ENCODE data around the gene PRR29.
A peak's percentile ranks its signal among the peaks of the same experiment; 100 is the strongest.
"Not testable (repeated sequence)": the region's sequence is repeated elsewhere in the genome, so short reads cannot be mapped to it uniquely, and the experiment has no call there.

PRR29 gene

GRCh38 chr17:64015447-64015846 lies 17.3 kb downstream of the PRR29 start:
- DNase-seq (ENCODE audit: low read depth, low spot score), result no peak

GRCh38 chr17:64016231-64016784 lies 18.2 kb downstream of the PRR29 start:
- DNase-seq (ENCODE audit: low read depth, low spot score), result no peak

GRCh38 chr17:64016974-64017373 lies 18.8 kb downstream of the PRR29 start:
- DNase-seq (ENCODE audit: low read depth, low spot score), result no peak

GRCh38 chr17:64017381-64017980 lies 19.3 kb downstream of the PRR29 start:
- DNase-seq (ENCODE audit: low read depth, low spot score), result no peak

GRCh38 chr17:64019551-64019961 lies 21.4 kb downstream of the PRR29 start:
- not testable (repeated sequence) for DNase-seq (ENCODE audit: low read depth, low spot score)

GRCh38 chr17:64020056-64020766 lies 22.1 kb downstream of the PRR29 start, which contains the start of gene ICAM2:
ICAM2 (minus strand) TSS chr17:64020633; CDS start chr17:64006691, 13,942 bp downstream.
- peak; percentile 83 for DNase-seq (ENCODE audit: low read depth, low spot score)

GRCh38 chr17:64022611-64023063 lies 24.5 kb downstream of the PRR29 start:
- no peak for DNase-seq (ENCODE audit: low read depth, low spot score)

- no peak for DNase-seq (ENCODE audit: low read depth, low spot score)
Measured at GRCh38 chr17:64024215-64024654, 26.1 kb downstream of the PRR29 start.

- DNase-seq (ENCODE audit: low read depth, low spot score), result no peak
Measured at GRCh38 chr17:64024781-64025731, 26.9 kb downstream of the PRR29 start.

GRCh38 chr17:64025732-64026294 lies 27.7 kb downstream of the PRR29 start:
- peak; percentile 82 for DNase-seq (ENCODE audit: low read depth, low spot score)

- DNase-seq (ENCODE audit: low read depth, low spot score), result peak; percentile 63
Measured at GRCh38 chr17:64028874-64029464, 30.8 kb downstream of the PRR29 start.

- no peak for DNase-seq (ENCODE audit: low read depth, low spot score)
Measured at GRCh38 chr17:64032081-64032480, 33.9 kb downstream of the PRR29 start.

GRCh38 chr17:64036198-64036922 lies 38.2 kb downstream of the PRR29 start:
- no peak for DNase-seq (ENCODE audit: low read depth, low spot score)

- no peak for DNase-seq (ENCODE audit: low read depth, low spot score)
Measured at GRCh38 chr17:64037180-64037579, 39.0 kb downstream of the PRR29 start.

GRCh38 chr17:64037802-64038201 lies 39.7 kb downstream of the PRR29 start:
- no peak for DNase-seq (ENCODE audit: low read depth, low spot score)

- no peak for DNase-seq (ENCODE audit: low read depth, low spot score)
Measured at GRCh38 chr17:64038331-64039105, 40.4 kb downstream of the PRR29 start.

GRCh38 chr17:64039106-64039400 lies 40.9 kb downstream of the PRR29 start:
- no peak for DNase-seq (ENCODE audit: low read depth, low spot score)

GRCh38 chr17:64040206-64040605 lies 42.1 kb downstream of the PRR29 start:
- DNase-seq (ENCODE audit: low read depth, low spot score), result no peak

- no peak for DNase-seq (ENCODE audit: low read depth, low spot score)
Measured at GRCh38 chr17:64041912-64042311, 43.8 kb downstream of the PRR29 start.
